Suprapubic skin (tissue), 4 donors: Measurements from ENCODE around the gene LAMTOR2.

Experiments used
- CTCF ChIP-seq, 2 donors: fragments of 200-600 bp in 1 of 2; fragments of 450-650 bp in 1 of 2; sonication (generic) in 1 of 2; IDR thresholded peaks; one replicate each; pipeline ENCODE4 v1.5.1; 2016 to 2019; ENCODE audit warnings: antibody characterized with exemption in 2 of 2, mild to moderate bottlenecking in 1 of 2, moderate library complexity in 1 of 2
- EP300 ChIP-seq: sonication (generic); formaldehyde crosslinking; IDR thresholded peaks from one replicate; pipeline ENCODE4 v1.6.1; 2017; ENCODE audit warnings: antibody characterized with exemption
- POLR2A ChIP-seq, 2 donors: fragments of 450-650 bp; IDR thresholded peaks; one replicate each; pipeline ENCODE4 v1.6.1; 2017; ENCODE audit warnings: antibody characterized with exemption in 2 of 2, mild to moderate bottlenecking in 2 of 2, moderate library complexity in 2 of 2
- POLR2AphosphoS5 ChIP-seq, 3 donors: sonication (generic); formaldehyde crosslinking; IDR thresholded peaks; one replicate each; pipeline ENCODE4 v1.6.1; 2017; ENCODE audit warnings: antibody characterized with exemption in 3 of 3

GRCh38 chr1:156064615-156065014 is 10.0 kb downstream of the LAMTOR2 start:
- no peak for TF ChIP-seq POLR2A (IDR thresholded peaks at IDR 0.05)
- TF ChIP-seq CTCF (IDR thresholded peaks at IDR 0.05): no peak
- TF ChIP-seq EP300: no peak
- TF ChIP-seq POLR2AphosphoS5 (IDR thresholded peaks at IDR 0.05): no peak
